Right lobe of liver (tissue), 4 donors: ENCODE measurements around the gene CDA.

Experiments
- CTCF ChIP-seq, 4 donors: fragments of 200-600 bp in 3 of 4; fragments of 450-650 bp in 1 of 4; IDR thresholded peaks; one replicate each; pipeline versions ENCODE4 v1.5.1 to v1.8.0; 2016 to 2022; ENCODE audit warnings: antibody characterized with exemption in 4 of 4, mild to moderate bottlenecking in 2 of 4
- POLR2A ChIP-seq: fragments of 450-650 bp; IDR thresholded peaks from one replicate; pipeline ENCODE4 v1.6.1; 2017; ENCODE audit warnings: antibody characterized with exemption, mild to moderate bottlenecking
- donor health status: DM: no; HTN: no; CAD: no.
- donor health status: DM: no; HTN: no; CAD: no.
- donor health status: DM: no; HTN: yes; CAD: no.

GRCh38 chr1:20634065-20634593 lies 45.2 kb downstream of the CDA start:
- TF ChIP-seq CTCF (IDR thresholded peaks at IDR 0.05), result no peak
- no peak for TF ChIP-seq POLR2A
